ENCODE measurements around the gene SERPINA12.

SERPINA12 gene

GRCh38 chr14:94462763-94463572 is 46.3 kb downstream of the SERPINA12 start:
- DNase-seq: no peak

- no peak for DNase-seq
Measured at GRCh38 chr14:94462219-94462551, 47.1 kb downstream of the SERPINA12 start.

GRCh38 chr14:94461526-94462218 is 47.6 kb downstream of the SERPINA12 start:
- DNase-seq: no peak

GRCh38 chr14:94460631-94461416 is 48.4 kb downstream of the SERPINA12 start:
- DNase-seq: no peak

GRCh38 chr14:94458558-94459205 is 50.6 kb downstream of the SERPINA12 start:
- no peak for DNase-seq

GRCh38 chr14:94458096-94458495 is 51.2 kb downstream of the SERPINA12 start:
- DNase-seq: no peak

- DNase-seq: no peak
Measured at GRCh38 chr14:94455928-94456327, 53.3 kb downstream of the SERPINA12 start.

- DNase-seq: no peak
Measured at GRCh38 chr14:94451826-94452225, 57.4 kb downstream of the SERPINA12 start.

GRCh38 chr14:94451091-94451771 is 58.0 kb downstream of the SERPINA12 start:
- DNase-seq: no peak

- no peak for DNase-seq
Measured at GRCh38 chr14:94450722-94451090, 58.6 kb downstream of the SERPINA12 start.

GRCh38 chr14:94449930-94450329 is 59.3 kb downstream of the SERPINA12 start:
- DNase-seq: no peak

- DNase-seq: no peak
Measured at GRCh38 chr14:94448071-94448808, 61.0 kb downstream of the SERPINA12 start.

GRCh38 chr14:94447206-94447605 is 62.1 kb downstream of the SERPINA12 start:
- no peak for DNase-seq

- DNase-seq: no peak
Measured at GRCh38 chr14:94446126-94446525, 63.1 kb downstream of the SERPINA12 start.

GRCh38 chr14:94445003-94445402 is 64.3 kb downstream of the SERPINA12 start:
- no peak for DNase-seq

GRCh38 chr14:94441531-94442205 is 67.6 kb downstream of the SERPINA12 start:
- DNase-seq: no peak

- DNase-seq: no peak
Measured at GRCh38 chr14:94441130-94441529, 68.1 kb downstream of the SERPINA12 start.

GRCh38 chr14:94439453-94440057 is 69.7 kb downstream of the SERPINA12 start:
- no peak for DNase-seq
